K562 (cell line): ENCODE results near the gene CNTN6. TPM values are rescaled to one million over a fixed set of nuclear protein-coding genes. Genes with fewer than 3 reads are reported as not detected.

ENCODE experiments used
- ATAC-seq: fragments of 200-7000 bp; cut with Tn5 transposase; 3 replicates; pipeline ENCODE4 v1.9.1; 2020; ENCODE audit warnings: moderate library complexity
- BruUV-seq: library from RNA; stranded (reverse); fragments of 400-500 nt; replicated peaks from 2 replicates; lab custom pipeline; 2021; lab: Mats Ljungman, UMichigan
- CTCF ChIA-PET: fragments of 300-600 bp; formaldehyde crosslinking; extraction: SDS; loops from one replicate; lab custom pipeline; 2021; ENCODE audit warnings: low intra/inter-chr PET ratio; lab: Yijun Ruan, JAX
- POLR2A ChIA-PET: fragments of 300-600, 350-650 bp; sonication (Branson Sonifier 250); formaldehyde crosslinking; extraction: SDS; loops from one replicate; lab custom pipeline; 2021; ENCODE audit warnings: antibody characterized with exemption, inconsistent platforms; lab: Yijun Ruan, JAX
- DNase-seq, 4 experiments: peaks; one replicate each; pipeline versions ENCODE4 v3.0.0 to v3.0.0-alpha.2; 2011 to 2018; ENCODE audit warnings: low spot score in 3 of 4, mixed read lengths in 3 of 4; ENCODE audit errors: extremely low read depth in 1 of 4
- FAIRE-seq: peaks from 2 replicates; lab custom pipeline; 2011; peaks lifted over from hg19 to GRCh38; lab: Jason Lieb, UNC
- H2AFZ ChIP-seq: 2 replicates; pipeline ENCODE4 v1.6.0; 2011; ENCODE audit warnings: low read depth, low read length, control low read depth, inconsistent platforms
- H3K27ac ChIP-seq: fragments of 200-600 bp; 3 replicates; pipeline ENCODE4 v1.8.0; 2011; ENCODE audit warnings: low read depth, mild to moderate bottlenecking, control low read depth, inconsistent platforms, low read length, moderate library complexity, mixed read lengths; ENCODE audit errors: extremely low read depth
- H3K27me3 ChIP-seq, 2 experiments: fragments of 300-600 bp in 1 of 2; 2 replicates in 1 of 2; 3 replicates in 1 of 2; pipeline versions ENCODE4 v1.6.0 to v1.8.0; 2011; ENCODE audit warnings: inconsistent platforms in 2 of 2, low read length in 2 of 2, mild to moderate bottlenecking in 1 of 2, mixed read lengths in 1 of 2, moderate library complexity in 1 of 2; ENCODE audit not compliant: control insufficient read depth in 2 of 2, insufficient read depth in 2 of 2
- H3K36me3 ChIP-seq: fragments of 300-600 bp; 3 replicates; pipeline ENCODE4 v1.8.0; 2011; ENCODE audit warnings: mild to moderate bottlenecking, low read length, inconsistent platforms; ENCODE audit not compliant: control insufficient read depth, insufficient read depth
- H3K4me1 ChIP-seq, 2 experiments: fragments of 200-600 bp in 1 of 2; replicated peaks in 1 of 2; 2 replicates in 1 of 2; 3 replicates in 1 of 2; pipeline versions ENCODE4 v1.5.1 to v1.8.0; 2011; ENCODE audit warnings: inconsistent platforms in 2 of 2, low read length in 2 of 2, mild to moderate bottlenecking in 1 of 2, mixed read lengths in 1 of 2, moderate library complexity in 1 of 2; ENCODE audit not compliant: control insufficient read depth in 2 of 2, insufficient read depth in 2 of 2
- H3K4me2 ChIP-seq: 2 replicates; pipeline ENCODE4 v1.6.1; 2011; ENCODE audit warnings: low read length, control low read depth, inconsistent platforms, mixed read lengths; ENCODE audit not compliant: insufficient read depth
- H3K4me3 ChIP-seq: fragments of 200-600 bp; sonication (generic), shearing (Covaris generic); 2 replicates; pipeline ENCODE4 v1.5.1; 2016; ENCODE audit warnings: control low read depth, inconsistent platforms
- H3K79me2 ChIP-seq: fragments of 200-600 bp; 3 replicates; pipeline ENCODE4 v1.8.0; 2011; ENCODE audit warnings: low read length, inconsistent platforms; ENCODE audit not compliant: control insufficient read depth, insufficient read depth
- H3K9ac ChIP-seq, 2 experiments: 2 replicates each; pipeline versions ENCODE4 v1.6.0 to v1.6.1; 2011; ENCODE audit warnings: low read depth in 2 of 2, low read length in 2 of 2, control low read depth in 1 of 2, inconsistent platforms in 1 of 2, mild to moderate bottlenecking in 1 of 2, mixed read lengths in 1 of 2; ENCODE audit not compliant: insufficient read depth in 1 of 2
- H3K9me1 ChIP-seq: one replicate; pipeline ENCODE4 v1.6.0; 2011; ENCODE audit warnings: inconsistent platforms, mild to moderate bottlenecking, low read length, moderate library complexity; ENCODE audit not compliant: control insufficient read depth, insufficient read depth
- H3K9me3 ChIP-seq: replicated peaks from 2 replicates; pipeline ENCODE4 v1.5.1; 2011; ENCODE audit warnings: low read depth, low read length, inconsistent platforms; ENCODE audit not compliant: control insufficient read depth, insufficient read depth
- H4K20me1 ChIP-seq: replicated peaks from 2 replicates; pipeline ENCODE4 v1.6.1; 2011; ENCODE audit warnings: low read length, inconsistent platforms, mixed read lengths; ENCODE audit not compliant: control insufficient read depth, insufficient read depth
- ETS2 ChIP-seq: IDR thresholded peaks from 2 replicates; pipeline ENCODE4 v1.6.1; 2016; ENCODE audit warnings: borderline replicate concordance, missing genetic modification characterization, mild to moderate bottlenecking, moderate library complexity, missing compliant biosample characterization; ENCODE audit not compliant: poor library complexity, severe bottlenecking
- GTF3C2 ChIP-seq: IDR thresholded peaks from 3 replicates; pipeline ENCODE4 v1.6.1; 2011; ENCODE audit warnings: borderline replicate concordance, mild to moderate bottlenecking, moderate library complexity; ENCODE audit not compliant: insufficient read length; ENCODE audit errors: extremely low read depth
- IRF1 ChIP-seq: sonication (generic); formaldehyde crosslinking; IDR thresholded peaks from 2 replicates; pipeline ENCODE4 v1.8.0; 2022; ENCODE audit warnings: missing genetic modification reagents, mild to moderate bottlenecking, borderline replicate concordance
- PBX2 ChIP-seq, 2 experiments: IDR thresholded peaks in 1 of 2; conservative IDR thresholded peaks in 1 of 2; 2 replicates each; pipeline ENCODE4 v1.6.1; 2016; ENCODE audit warnings: low read depth in 2 of 2, mild to moderate bottlenecking in 1 of 2, missing compliant biosample characterization in 1 of 2, missing genetic modification characterization in 1 of 2, moderate library complexity in 1 of 2
- RUNX1 ChIP-seq: sonication (generic); IDR thresholded peaks from 2 replicates; pipeline ENCODE4 v1.6.1; 2016; ENCODE audit warnings: antibody characterized with exemption, low read depth
- SMC3 ChIP-seq: conservative IDR thresholded peaks from 2 replicates; pipeline ENCODE4 v1.6.1; 2011; ENCODE audit warnings: low read depth, low read length, improper control_type of control experiment; ENCODE audit not compliant: insufficient read depth
- SPI1 ChIP-seq: IDR thresholded peaks from 2 replicates; pipeline ENCODE4 v1.6.1; 2011; ENCODE audit warnings: low read depth, low read length, control low read depth, borderline replicate concordance
- THAP7 ChIP-seq: fragments of 250-450 bp; sonication (Bioruptor Pico); IDR thresholded peaks from 2 replicates; pipeline ENCODE4 v1.5.0; 2021
- THRA ChIP-seq: fragments of 450-650 bp; IDR thresholded peaks from 2 replicates; pipeline ENCODE4 v1.6.1; 2017; ENCODE audit warnings: mild to moderate bottlenecking, moderate library complexity
- TOE1 ChIP-seq, 2 experiments: fragments of 450-650 bp in 1 of 2; sonication (generic) in 1 of 2; formaldehyde crosslinking in 1 of 2; IDR thresholded peaks; 2 replicates each; pipeline versions ENCODE4 v1.7.1 to v1.8.0; 2016 to 2022; ENCODE audit warnings: borderline replicate concordance in 2 of 2, mild to moderate bottlenecking in 2 of 2, antibody characterized with exemption in 1 of 2, inconsistent platforms in 1 of 2, low read depth in 1 of 2, missing genetic modification reagents in 1 of 2, moderate library complexity in 1 of 2
- ZEB2 ChIP-seq: fragments of 450-650 bp; IDR thresholded peaks from 2 replicates; pipeline ENCODE4 v1.6.1; 2016
- ZNF696 ChIP-seq: fragments of 250-450 bp; sonication (Bioruptor Pico); conservative IDR thresholded peaks from 2 replicates; pipeline ENCODE4 v1.4.0; 2020; ENCODE audit warnings: mild to moderate bottlenecking, moderate library complexity
- WGBS: fragments of 100-300 bp; shearing (Covaris generic); methylation state at CpG from one replicate; pipeline ENCODE4 v1.1.6; 2016; ENCODE audit warnings: low coverage, mixed read lengths; ENCODE audit not compliant: insufficient coverage; ENCODE audit errors: missing lambda C conversion rate; 5-methylcytosine and 5-hydroxymethylcytosine counted together
- in situ Hi-C: fragments of 300-500 bp; cut with MboI; formaldehyde crosslinking; loops from 4 replicates; pipeline ENCODE4 v1.15.0; 2018; ENCODE audit warnings: inconsistent platforms, mixed read lengths
- intact Hi-C: fragments of 100-400 bp; cut with micrococcal nuclease; formaldehyde crosslinking; loops from 2 replicates; pipeline ENCODE4 v1.14.2; 2022
- polyA plus RNA-seq, 8 experiments: library from polyadenylated mRNA; depleted of rRNA in 4 of 8; stranded (reverse) in 5 of 8; unstranded in 3 of 8; fragments of >200 nt; fragmentation: Nextera tagmentation in 2 of 8; fragmentation: Illumina TruSeq in 1 of 8; extraction: Ambion mirVana in 2 of 8; extraction: Trizol in 1 of 8; gene quantifications; 2 replicates each; pipeline versions ENCODE4 v1.2.1 to v1.2.3, GENCODE V29; 2011 to 2014; ENCODE audit warnings: inconsistent platforms in 1 of 8, missing spikeins in 1 of 8
- total RNA-seq, 7 experiments: library from RNA; depleted of rRNA in 6 of 7; stranded (reverse); fragments of >200 nt in 6 of 7; fragmentation: Illumina TruSeq in 2 of 7; extraction: Trizol in 2 of 7; gene quantifications; 2 replicates each; pipeline versions ENCODE4 v1.2.1 to v1.2.3, GENCODE V29; 2011 to 2021; ENCODE audit warnings: low replicate concordance in 1 of 7

Gene CNTN6
- total and polyA plus RNA-seq, 9 of the 15 experiments (the other 6 are each of a cell fraction or from before 2014, with no cell fraction given) = not detected

- H3K9me3 ChIP-seq = no peaks in the 10 kb centered on the region; the same call in 1 of the 2 replicates
- no peak for DNase-seq
- no peaks in the 10 kb centered on the region for H3K79me2 ChIP-seq
- H3K4me2 ChIP-seq = no peak overlapping the region
- intact Hi-C loops (no loop called here), in situ Hi-C loops (no loop called here)
- H3K4me1 ChIP-seq = no peaks in the 10 kb centered on the region
- H3K27me3 ChIP-seq = no peaks in the 10 kb centered on the region
- ChIA-PET CTCF (no interaction called here), POLR2A (no interaction called here)
- BruUV-seq = no TSS peak
- H3K27ac ChIP-seq = no peak overlapping the region
- H2AFZ ChIP-seq = no peak overlapping the region
- TF ChIP-seq SMC3 (no peak), GTF3C2 (no peak), ZNF696 (CRISPR knock-in tag) (no peak), IRF1 (CRISPR knock-in tag) (no peak), PBX2 (CRISPR knock-in tag; IDR thresholded peaks at IDR 0.05; ENCODE audit: low read depth) (no peak), PBX2 (tag; conservative IDR thresholded peaks at IDR 0.05; ENCODE audit: low read depth) (no peak), SPI1 (no peak), TOE1 (IDR thresholded peaks at IDR 0.05; ENCODE audit: borderline replicate concordance) (no peak), TOE1 (CRISPR knock-in tag; IDR thresholded peaks at IDR 0.05; ENCODE audit: borderline replicate concordance, low read depth) (no peak), RUNX1 (no peak), ETS2 (no peak), ZEB2 (no peak), THAP7 (CRISPR knock-in tag) (no peak), THRA (no peak)
- no peaks in the 10 kb centered on the region for H3K36me3 ChIP-seq
- no peak overlapping the region for H3K4me3 ChIP-seq
- FAIRE-seq = no peak
- no peaks in the 10 kb centered on the region for H3K9me1 ChIP-seq
- no peak for ATAC-seq
- WGBS = 0% methylated on average over 3 of the region's 3 CpGs
- H3K9ac ChIP-seq = no peak overlapping the region
- H4K20me1 ChIP-seq = no peaks in the 10 kb centered on the region
Measured at GRCh38 chr3:1355691-1356090, 262.9 kb downstream of the CNTN6 start.
